Measurements from ENCODE around the gene ASL.
"Not testable (repeated sequence)": the region's sequence is repeated elsewhere in the genome, so short reads cannot be mapped to it uniquely, and the experiment has no call there.

ASL gene

DNA sequence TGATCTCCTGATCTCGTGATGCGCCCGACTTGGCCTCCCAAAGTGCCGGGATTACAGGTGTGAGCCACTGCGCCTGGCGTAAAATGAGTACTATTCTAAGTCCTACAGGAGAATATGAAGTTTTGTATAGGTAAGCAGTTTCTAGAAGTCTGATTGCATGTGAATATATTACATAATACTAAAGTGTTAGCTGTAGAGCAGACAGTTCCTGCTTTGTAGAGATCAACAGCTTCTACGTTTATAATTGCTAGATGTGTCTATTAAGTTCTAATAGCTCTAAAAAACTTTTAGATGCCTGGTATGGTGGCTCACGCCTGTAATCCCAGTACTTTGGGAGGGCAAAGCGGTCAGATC is 47.5 kb downstream of the ASL start:
- no peak for DNase-seq

DNA sequence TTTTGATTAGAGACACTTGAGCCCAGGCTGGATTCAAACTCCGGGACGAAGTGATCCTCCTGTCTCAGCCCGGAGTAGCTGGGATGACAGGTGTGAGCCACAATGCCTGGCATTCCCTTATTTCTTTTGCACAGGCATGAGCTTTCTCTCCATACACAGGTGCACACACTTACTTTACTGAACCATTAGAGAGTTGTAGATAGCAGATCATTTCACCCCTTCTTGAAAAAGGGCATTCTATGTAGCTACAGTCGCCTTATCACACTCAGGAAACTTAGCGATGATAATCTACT is 48.9 kb downstream of the ASL start:
- DNase-seq, result not testable (repeated sequence)

DNA sequence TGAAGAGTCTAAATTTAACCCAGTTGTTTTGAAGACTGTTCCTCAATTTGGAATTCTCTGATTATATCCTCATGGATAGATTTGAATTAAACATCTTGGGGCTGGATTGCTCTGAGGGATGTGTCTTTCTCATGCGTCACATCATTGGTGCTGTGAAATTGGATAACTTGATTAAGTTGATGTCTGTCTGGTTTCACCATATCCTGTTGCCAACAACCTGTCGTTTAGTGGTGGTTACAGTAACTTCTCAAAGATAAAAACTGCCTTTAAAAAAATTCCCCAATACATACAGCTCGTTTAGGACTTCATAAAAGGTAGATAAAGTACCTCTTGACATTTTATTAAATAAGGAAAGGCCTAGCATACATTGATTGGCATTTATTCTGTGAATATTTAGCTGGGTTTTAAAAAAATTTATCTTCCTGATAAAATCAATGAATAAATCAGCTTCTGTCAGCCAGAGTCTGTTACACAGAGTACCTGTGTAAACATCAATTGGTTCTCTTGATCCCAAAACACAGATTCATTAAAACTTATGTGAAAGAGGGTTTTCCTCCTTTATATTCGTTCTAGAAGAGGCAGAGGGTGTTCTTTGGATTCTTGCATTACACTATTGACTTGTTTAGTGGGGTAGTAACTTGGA is 49.6 kb downstream of the ASL start:
- DNase-seq, result no peak

GRCh38 chr7:66125781-66126352 is 50.2 kb downstream of the ASL start:
- not testable (repeated sequence) for DNase-seq

GRCh38 chr7:66127172-66127571 is 51.6 kb downstream of the ASL start:
- not testable (repeated sequence) for DNase-seq

GRCh38 chr7:66138994-66139752 is 63.6 kb downstream of the ASL start:
- DNase-seq, result no peak

- no peak for DNase-seq
Measured at GRCh38 chr7:66140924-66141323, 65.3 kb downstream of the ASL start.

DNA sequence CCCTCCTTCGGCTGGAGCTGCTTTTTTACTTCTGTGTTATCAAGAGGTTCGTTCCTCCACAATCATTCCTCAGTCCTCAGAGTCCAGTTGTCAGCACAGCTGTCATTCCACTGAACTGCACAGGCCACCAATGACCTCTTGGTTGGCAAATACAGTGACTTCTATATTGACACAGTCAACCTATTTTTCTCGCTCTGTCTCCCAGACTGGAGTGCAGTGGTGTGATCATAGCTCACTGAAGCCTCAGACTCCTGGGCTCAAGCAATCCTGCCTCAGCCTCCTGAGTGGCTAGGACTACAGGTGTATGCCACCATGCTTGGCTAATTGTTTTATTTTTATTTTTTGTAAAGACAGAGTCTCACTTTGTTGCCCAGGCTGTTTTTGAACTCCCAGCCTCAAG is 66.7 kb downstream of the ASL start:
- no peak for DNase-seq

GRCh38 chr7:66142996-66143395 is 67.4 kb downstream of the ASL start:
- no peak for DNase-seq
